HG02798 (cell line): ENCODE measurements around the gene SETBP1.

Source experiments
- ATAC-seq: cut with Tn5 transposase; IDR thresholded peaks from one replicate; pipeline ENCODE4 v1.9.1; 2021; ENCODE audit warnings: mild to moderate bottlenecking; ENCODE audit not compliant: unreplicated experiment, poor library complexity

Gene SETBP1

DNA sequence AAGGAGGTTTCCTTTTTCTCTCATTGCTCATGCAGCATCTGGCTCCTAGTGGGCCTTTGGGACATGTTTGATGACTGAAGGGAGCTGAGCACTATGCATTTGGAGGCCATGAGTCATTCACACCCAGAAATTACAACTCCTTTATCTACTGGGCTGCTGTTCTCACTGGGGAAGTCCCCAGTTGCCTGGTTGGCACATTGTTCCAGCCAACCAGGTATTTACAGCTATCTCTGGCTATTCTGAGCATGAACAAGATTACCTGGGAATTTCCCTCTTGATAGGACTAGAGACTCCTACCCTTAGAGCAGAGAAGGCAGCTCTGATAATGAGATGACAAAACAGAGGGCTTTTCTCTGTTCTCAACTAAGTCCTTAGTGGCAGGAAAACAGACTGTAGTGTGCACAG is 206.5 kb downstream of the SETBP1 start:
- peak; percentile 90 for ATAC-seq

GRCh38 chr18:44889111-44889510 is 208.4 kb downstream of the SETBP1 start:
- ATAC-seq: no peak

DNA sequence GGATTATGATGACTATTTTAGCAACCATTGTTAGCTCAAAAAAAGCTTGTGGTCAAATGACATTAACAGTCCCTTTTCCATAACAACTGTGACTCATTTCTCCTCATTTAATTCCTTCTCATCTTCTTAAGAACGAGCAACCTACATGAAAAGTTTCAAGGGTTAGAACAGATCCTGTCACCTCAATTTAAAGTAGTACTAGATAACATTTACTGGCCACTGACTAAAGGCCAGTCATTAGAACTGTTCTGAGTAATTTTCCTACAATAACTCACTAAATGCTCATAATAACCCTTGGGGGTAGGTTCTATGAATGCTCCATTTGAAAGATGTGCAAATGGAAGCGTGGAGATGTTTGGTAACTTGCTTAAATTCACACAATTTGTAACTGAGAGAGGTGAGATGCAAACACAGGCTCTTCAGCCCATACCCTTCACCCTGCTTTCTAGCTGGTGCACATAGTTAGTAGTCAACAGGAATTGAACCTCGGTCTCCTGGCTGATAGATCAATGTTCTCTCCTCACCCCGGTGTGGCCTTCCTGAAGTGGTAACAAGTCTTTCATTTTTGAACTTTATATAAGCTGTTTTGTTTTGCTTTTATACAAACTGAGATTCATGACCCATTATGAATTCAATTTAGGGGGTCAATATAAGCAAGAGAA is 212.5 kb downstream of the SETBP1 start:
- ATAC-seq: no peak

DNA sequence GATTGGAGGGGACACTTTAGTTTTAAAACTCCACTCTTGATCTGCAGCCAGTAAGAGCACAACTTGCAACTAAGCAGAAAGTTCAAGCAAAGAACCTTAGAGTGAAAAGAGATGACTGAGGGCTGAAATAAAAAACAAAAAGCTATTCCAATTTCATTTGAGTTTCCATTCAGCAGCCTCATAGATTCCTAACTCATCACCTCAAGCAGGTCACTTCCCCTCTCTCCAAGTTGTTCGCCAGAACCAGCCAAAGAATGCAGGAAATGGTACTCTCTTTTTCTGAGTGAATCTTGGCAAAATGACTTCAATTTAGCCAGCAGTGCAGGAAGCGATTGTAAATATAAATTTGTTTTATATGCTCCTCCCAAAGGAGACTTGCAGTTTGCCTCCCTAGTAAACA is 213.3 kb downstream of the SETBP1 start:
- no peak for ATAC-seq

- peak; percentile 78 for ATAC-seq
Observed at GRCh38 chr18:44895176-44895798, 214.6 kb downstream of the SETBP1 start.

DNA sequence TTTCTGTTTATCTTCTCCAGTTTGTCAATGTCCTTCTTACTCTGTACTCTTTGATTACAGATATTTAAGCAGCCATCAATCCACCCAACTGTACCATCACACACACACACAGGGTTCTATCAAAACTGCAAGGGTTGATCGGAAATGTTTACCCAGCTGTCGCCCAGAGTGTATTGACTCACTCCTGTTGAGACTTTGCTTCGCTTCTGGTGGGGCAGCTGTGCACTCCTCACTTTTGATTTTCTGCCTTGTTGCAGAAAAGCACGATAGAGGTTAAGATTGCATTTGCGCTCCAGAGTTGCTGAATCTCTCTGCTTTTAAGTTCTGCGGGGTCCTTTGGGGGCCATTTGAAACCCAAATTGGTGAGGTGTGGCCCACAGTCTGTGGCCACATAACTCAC is 216.2 kb downstream of the SETBP1 start:
- ATAC-seq: no peak

GRCh38 chr18:44897411-44897810 is 216.7 kb downstream of the SETBP1 start:
- no peak for ATAC-seq

- ATAC-seq: no peak
Observed at GRCh38 chr18:44897816-44898215, 217.1 kb downstream of the SETBP1 start.

GRCh38 chr18:44898498-44898897 is 217.8 kb downstream of the SETBP1 start:
- no peak for ATAC-seq

- no peak for ATAC-seq
Observed at GRCh38 chr18:44899832-44900231, 219.1 kb downstream of the SETBP1 start.

- ATAC-seq: no peak
Observed at GRCh38 chr18:44900627-44901026, 219.9 kb downstream of the SETBP1 start.

DNA sequence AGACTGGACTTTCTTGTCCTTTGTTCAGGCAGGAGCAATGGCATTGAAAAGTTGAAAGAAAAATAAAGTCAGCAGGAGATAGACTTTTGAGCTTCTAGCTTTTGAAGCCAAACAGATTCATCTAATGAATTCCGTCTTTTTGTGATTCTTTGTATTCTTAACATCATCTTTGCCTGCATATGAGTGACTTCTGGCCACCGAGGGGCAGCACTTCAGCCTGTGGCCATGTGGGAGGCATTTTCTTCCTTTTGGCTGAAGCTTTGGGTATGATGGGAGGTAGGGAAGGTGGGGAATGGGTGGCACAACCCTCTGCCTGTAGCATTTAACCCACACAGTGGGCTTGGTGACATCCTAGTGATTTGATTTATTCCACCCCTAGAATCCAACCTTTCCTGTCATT is 220.6 kb downstream of the SETBP1 start:
- no peak for ATAC-seq

DNA sequence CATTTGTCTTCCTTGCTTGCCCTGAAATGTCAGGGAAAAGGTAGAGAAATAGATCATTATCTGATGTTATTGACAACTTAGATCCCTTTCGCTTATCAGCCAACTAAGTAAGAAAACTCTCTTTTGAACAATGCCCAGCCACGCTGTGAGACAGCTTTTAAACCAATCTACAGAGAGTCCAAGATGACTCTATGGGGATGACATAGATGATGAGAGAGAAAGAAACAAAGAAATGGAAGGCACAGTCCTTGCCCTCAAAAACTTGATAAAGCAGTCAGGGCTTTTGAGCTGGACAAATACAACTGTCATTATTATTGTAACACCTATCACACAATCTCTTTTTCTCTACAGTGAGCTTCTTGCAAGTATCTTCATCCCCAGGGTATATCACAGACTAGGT is 222.6 kb downstream of the SETBP1 start:
- no peak for ATAC-seq

GRCh38 chr18:44904768-44905167 is 224.1 kb downstream of the SETBP1 start:
- ATAC-seq: no peak

GRCh38 chr18:44909191-44909719 is 228.6 kb downstream of the SETBP1 start:
- peak; percentile 80 for ATAC-seq

- ATAC-seq: no peak
Observed at GRCh38 chr18:44911260-44911659, 230.6 kb downstream of the SETBP1 start.

DNA sequence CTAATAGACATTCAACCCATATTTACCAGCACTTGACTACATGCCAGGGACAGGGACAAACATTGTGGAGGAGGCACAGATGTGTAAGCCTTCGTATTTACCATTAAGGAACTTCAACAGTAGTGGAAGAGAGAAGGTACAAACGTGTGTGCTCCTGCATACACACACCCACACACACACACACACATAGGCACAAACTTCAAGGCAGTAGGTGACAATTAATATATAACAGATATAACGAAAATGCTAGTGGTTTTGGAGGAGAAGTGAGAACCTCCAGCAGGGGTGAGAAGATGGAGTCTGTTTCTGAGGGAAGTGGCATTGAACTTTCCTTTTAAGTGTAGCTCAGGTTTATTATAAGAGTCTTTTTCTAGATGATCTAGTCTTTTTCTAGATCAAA is 231.1 kb downstream of the SETBP1 start:
- no peak for ATAC-seq

GRCh38 chr18:44912740-44913478 is 232.2 kb downstream of the SETBP1 start:
- no peak for ATAC-seq

DNA sequence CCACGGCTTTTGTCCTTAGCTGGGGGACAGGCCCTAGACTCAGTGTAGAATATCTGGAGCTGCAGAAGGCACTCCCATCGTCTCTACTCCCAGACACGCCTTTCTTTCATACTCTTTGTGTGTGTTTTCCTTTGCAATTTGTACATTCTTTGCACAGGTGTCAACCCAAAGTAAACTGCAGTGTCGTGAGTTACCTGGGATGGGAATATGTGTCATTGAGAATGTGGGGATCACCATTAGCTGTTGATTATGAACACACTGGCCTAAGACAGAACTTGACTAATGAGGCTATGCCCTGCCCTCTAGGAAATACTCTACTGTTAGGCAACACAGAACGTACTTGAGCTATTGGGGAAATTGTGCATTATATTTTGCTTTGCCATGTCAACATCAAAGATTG is 233.3 kb downstream of the SETBP1 start:
- no peak for ATAC-seq

- ATAC-seq: no peak
Observed at GRCh38 chr18:44915213-44915612, 234.5 kb downstream of the SETBP1 start.

- no peak for ATAC-seq
Observed at GRCh38 chr18:44915661-44916060, 235.0 kb downstream of the SETBP1 start.
